ENCODE data around the gene CENPU.
"Not testable (repeated sequence)": the region's sequence is repeated elsewhere in the genome, so short reads cannot be mapped to it uniquely, and the experiment has no call there.

CENPU gene

DNA sequence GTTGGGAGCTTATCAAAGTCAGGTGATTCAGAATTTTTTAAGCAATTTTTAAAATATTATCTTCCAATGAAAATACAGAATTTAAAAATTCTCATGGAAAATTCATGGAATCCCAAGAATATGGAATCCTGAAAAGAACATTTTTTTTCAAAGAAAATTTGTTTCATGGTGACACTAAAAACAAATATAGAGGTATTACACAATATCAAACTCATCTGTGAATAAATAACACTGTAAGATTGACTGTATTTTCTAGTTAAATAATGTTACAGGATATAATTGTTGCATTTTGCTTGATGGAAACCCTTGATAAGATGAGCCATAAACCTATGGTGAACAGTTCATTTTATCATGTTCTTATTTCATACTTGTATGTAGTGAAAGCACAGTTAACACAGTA lies 72.9 kb downstream of the CENPU start:
- DNase-seq, result no peak

DNA sequence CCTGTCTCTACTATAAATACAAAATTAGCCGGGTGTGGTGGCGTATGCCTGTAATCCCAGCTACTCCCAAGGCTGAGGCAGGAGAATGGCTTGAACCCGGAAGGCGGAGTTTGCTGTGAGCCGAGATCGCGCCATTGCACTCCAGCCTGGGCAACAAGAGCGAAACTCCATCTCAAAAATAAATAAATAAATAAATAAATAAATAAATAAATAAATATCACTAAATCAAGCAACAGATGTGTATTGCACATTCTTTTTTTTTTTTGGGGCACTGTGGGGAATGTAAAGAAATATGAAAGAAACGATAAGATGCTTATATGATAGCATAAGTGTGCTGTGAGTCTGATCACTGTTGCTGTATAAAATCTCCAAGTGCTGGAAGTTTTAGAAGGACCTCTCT lies 76.1 kb downstream of the CENPU start:
- not testable (repeated sequence) for DNase-seq

DNA sequence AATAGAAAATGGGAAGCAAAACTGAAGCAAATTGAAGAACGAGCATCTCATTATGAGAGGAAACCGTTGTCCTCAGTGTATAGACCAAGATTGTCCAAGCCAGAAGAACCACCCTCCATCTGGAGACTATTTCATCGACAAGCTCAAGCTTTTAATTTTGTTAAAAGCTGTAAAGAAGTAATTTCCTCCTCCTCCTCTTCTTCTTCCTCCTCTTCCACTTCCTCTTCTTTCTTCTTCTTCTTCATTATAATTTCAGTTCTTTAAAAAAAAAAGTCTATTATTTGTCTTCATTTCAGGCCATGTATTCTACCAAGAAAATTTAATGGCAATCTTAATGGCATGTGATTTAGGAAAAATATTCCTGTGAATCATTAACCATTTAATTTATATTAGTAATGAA lies 76.8 kb downstream of the CENPU start:
- DNase-seq, result no peak

DNA sequence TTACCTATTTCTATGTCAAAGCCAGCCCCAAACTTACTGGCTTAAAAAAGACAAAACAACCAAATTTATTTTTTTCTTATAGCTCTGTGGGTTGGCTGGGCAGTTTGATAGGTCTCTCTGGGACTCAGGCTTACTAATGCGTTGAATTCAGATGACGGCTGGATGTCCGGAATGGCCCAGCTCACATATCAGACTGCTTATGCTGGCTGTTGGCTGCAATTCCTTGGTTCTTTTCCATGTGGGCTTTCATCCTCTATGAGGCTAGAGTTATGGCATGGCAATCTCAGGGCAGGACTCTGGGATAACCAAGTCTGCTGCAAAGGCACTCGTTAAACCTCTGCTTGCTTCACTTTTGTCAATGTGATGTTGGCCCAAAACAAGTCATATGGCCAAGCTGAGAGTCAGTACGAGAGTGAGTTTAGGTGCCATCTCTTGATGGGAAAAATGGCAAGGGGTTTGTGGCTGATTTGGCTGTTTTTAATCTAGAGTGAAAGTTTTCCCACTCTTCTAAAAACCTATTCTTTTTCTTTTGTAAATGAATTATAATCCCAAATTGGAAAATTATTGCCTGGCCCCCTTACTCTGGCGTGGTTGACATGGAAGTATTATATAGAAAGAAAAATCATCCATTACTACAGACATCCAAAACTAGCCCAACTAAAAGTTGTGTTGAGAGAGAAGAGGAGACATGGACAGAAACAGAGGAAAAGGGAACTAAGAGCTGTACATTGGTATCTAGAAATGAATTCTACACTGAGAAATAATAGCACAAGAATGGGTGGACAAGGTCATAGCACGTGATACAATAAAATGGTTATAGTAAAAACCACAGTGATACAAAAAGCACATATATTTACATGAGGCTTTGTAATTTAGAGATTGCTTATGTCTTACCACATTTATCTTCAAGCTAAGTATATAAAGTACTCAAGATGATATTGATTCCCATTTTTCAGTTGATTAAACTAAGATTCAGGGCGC lies 77.7 kb downstream of the CENPU start:
- no peak for DNase-seq

DNA sequence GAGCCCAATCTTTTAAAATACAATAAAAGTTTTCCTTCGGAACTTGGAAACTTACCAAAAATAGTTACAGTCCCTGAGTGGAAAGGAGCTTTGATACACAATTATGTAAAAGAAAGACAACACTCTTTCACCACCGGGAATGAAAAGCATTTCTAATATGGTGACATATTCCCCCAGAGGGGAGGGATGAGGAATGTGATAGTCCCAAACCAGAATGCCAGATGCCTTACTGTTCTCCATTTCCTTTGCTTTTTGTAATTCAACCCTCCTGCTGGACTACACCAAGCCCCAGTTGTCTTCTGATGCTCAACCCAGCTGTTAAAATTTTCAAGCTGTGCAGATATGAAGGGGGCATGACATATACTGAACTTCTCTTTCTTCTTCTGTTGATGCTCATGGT lies 80.2 kb downstream of the CENPU start:
- no peak for DNase-seq

DNA sequence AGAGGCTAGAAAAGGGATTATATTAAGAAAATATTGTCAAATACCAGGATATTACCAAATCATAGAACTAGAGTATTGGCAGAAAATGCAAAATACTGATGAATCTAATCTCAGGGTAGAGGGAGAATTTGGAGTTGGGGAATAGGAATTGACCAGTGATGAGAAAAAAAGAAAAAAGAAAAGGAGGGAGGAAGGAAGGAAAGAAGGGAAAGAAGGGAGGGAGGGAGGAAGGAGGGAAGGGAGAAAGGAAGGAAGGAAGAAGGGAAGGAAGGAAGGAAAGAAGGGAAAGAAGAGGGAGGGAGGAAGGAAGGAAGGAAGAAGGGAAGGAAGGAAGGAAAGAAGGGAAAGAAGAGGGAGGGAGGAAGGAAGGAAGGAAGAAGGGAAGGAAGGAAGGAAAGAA lies 81.2 kb downstream of the CENPU start:
- DNase-seq, result not testable (repeated sequence)

DNA sequence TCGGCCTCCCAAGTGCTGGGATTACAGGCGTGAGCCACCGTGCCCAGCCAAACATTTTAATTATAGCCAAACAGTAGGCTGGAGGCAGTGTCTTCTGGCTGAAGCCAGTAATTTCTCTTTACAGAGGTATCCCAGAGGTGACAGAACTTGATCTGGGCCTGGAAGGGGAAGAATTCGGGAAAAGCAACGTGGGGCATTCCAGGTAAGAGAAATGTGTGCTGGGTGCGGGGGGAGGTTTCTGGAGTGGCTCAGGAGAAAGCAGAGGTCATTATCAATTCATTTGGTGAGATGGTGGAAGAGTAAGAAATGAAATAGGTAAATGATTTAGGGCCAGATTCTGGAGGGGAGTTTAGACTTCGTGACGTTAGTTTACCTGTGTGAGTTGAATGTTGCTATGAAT lies 82.0 kb downstream of the CENPU start:
- no peak for DNase-seq

DNA sequence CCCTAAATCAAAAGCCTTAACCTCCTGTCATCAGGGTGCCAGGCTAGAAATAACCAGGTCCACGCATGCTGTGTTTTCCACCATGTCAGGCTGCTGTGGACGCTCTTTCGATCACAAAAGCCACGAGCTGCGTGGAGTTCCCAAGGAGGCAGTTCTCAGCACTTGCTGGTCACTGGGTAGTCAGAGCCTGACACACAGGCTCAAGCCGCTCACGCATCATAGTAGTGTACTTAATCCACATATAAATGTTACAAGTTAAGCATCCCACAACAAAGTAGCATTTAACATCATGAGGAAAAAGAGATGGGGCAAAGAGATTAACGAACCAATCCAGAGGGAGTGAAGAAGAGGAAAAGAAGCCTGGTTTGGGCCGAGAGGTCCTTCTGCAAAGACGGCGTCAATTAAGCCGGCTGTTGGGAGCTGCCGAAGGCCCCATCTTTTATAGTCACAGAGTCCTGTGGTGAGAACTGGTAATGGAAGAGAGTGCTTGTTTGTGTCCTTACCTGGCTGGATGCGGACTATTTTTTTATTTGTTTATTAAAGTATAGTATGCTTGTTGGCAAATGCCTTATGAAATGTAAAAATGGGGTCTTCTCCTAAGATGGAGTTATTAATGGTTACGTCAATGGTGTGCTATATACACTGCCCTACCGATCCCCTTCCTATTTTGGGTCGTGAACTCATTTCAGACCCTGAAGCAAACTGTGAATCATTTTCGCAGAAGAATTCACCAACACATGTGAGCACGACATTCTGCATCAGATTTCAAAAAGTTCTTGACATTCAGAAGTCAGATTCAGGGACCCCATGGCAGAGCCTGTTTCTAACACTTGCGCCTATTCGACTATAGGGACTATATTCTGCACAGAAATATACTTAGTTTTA lies 83.7 kb downstream of the CENPU start:
- DNase-seq, result peak in 1 of 2 experiments; percentile 49

DNA sequence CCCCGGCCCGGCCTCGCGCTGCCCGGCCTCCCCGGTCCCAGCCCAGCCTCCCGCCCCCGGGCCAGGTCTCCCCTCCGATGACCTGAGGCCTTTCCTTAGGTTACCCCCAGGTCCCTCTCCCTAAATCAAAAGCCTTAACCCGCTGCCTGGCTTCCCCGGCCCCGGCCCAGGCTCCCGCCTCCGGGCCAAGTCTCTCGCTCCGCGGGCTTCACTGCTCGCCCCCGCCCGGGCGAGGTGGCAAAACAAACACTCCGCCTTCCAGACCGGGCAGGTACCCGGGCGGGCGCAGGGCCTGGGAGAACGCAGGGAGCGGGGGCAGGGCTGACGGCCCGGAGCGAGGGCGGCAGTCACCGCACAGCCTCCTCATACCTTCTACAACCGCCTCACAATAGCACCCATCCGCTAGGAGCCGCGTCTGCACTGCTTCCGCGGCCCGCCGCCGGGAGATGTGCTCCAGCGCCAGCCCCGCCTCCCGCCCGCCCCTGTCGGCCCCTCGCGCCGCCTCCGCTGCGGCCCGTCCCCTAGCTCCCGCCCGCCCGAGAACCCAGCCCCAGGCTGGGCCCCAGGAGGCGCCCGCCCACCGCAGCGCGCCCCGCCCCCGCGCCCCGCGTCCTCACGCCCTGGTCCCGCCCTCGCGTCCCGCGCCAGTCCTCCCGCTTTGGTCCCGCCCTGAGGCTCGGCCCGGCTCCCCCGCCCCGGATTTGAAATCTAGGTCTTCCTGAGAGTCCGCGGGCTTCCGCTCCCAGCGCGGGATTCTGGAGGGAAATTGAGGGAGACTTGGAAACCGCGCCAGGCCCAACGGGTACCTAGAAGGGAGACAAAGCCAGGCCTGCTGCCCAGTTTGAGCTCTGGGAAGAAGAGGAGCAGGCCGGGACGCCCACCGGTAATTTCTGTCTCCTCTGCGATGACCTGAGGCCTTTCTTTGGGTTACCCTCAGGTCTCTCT lies 84.6 kb downstream of the CENPU start, which contains the start of the genes CASP3 and PRIMPOL:
CASP3 (minus strand) TSS at position 422 of the 945 bp plus-strand sequence. CDS start 10,994 bp downstream, outside the sequence.
PRIMPOL (plus strand) TSS at position 713 of the 945 bp plus-strand sequence. CDS start 7,403 bp downstream, outside the sequence.
- DNase-seq, result peak; percentile 75 to 96

DNA sequence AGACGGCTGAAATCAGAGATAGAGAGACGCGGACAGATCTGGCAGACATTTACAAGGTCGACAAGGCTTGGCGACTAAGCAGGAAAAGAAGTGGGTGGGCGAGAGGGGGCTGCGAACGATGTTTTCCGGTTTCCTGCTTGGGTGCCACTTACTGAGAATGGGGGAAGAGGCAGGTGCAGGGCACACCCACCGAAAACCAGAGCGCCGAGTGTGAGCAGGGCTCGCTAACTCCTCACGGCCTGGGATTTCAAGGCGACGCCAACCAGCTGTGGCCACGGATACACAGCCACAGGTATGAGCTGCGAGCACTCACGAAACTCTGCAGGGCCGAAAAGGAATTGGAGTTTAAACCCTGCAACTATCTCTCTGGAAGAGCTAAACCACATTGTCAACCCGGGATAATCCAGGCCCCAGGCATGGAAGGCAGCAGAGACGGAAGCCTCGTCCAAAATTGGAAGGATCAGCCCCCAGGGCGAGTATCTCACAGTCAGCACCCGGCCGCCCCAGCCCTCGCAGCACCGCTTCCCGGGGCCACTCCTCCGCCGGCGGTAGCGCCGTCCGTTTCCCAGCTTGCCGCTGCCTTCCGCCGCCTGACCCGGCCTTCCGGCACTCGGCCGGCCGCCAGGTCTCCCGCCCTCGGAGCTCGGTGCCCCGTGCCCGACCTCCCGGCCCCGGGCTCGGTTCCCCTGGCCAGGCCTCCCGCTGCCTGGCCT lies 85.4 kb downstream of the CENPU start:
- DNase-seq, result peak; percentile 18 to 60

DNA sequence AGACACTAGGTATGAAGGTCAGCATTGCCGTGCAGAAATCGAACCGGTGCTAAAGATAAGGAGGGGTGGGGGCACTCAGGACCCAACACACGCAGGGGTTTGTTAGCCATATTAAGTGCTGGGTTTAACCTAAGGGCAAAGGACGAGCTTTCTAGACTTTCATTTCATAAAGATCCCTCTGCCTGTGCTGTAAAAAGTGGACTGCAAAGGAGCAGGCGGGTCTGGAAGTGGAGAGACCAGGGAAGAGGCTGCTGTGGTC lies 85.9 kb downstream of the CENPU start:
- peak in 1 of 2 experiments; percentile 32 for DNase-seq

DNA sequence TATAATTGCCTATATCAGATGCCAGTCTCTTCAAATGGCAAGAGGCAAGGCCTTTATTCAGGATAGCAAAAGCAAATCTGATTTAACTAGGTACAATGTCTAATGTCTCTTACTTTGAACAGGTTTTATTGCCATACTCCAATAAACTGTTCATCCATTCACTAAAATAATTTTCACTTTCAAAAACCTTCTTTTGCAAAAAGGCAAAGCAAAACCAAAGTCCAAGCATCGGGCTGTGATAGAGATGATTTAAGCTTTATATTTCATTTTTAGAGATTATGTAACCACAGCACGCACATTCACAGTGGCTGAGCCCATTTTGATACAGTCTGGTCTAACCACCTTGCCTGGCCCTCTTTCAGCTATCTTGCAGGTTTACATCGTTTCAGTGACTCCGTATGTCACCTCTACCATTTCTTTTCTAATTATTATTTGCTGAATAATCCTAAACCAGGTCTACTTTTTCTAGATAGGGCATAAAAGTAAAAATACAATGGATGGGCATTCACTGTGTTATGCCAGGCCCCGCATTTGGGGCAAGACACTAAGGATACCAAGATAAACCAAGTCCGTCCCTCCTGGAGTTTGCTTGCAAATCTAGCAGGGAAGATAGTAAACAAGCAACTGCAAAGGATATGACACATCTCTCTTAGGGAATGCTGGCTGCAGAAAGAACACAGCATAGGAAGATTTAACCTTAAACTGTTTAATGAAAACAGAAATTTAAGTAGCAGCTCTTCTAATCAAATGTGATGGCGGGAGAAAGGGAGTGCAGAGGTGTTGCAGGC lies 86.4 kb downstream of the CENPU start:
- no peak for DNase-seq

DNA sequence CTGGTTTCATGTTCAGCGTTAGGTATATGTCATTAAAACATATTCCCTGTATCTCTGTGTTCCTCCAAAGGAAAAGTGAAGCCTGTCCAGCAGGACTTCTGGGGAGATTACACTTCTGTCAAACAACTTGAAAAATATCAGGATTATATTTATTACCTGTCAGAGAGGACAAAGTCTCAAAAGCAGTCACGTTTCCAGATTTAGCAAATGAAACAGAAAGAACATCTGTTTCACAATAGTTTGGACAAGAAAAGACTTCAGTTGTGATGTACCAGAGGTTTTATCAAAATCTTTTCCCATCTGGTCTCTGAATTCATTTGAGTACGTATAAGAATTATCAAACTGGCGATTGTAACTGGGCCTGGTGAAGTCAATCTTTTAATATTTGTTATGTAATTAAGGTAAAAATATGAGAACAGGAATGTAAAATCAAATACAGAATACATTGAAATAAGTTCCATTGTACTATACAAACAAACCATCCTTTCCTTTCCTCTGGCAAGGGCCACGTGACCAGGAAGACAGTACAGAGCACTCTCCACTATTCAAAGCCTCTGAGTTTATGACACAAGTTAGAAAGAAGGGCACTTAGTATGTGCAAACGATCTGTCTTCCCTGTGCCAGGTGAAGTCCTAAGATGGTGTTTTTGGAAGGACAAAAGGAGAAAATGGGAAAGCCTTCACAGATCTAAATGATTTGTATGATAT lies 87.8 kb downstream of the CENPU start:
- peak in 1 of 2 experiments; percentile 38 for DNase-seq

DNA sequence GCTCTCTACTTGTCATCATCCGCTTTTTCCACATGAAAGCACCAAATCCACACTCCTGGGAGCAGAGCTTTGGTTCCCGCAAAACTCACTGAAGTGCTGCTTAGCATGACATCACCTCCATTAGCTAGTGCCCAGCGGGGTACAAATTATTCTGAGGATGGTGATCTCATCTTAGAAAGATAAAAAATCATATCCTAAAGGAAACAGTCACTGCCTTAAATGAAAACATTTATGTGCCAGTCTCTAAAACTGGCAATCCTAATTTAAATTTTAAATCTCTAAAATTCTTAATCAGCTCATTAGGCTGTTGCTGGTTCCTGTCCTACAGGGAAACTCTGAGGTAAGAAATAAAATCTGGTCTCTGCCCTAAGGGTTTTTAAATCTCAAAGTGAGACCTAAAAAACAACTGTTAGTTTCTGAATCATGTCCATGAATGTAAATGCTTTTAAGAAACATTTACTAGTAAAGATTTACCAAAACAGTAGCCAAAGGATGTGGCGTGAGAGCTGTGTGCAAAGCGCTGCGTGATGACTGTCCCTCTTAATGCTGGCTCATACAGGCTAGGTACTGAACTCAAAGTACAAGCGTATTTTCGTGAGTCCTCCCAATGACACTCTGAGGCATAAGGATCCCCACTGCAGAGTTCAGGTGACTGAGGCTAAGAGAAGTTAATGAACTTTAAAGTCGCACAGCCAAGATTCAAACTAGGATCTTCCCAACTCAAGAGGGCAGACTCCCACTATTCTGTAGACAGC lies 89.2 kb downstream of the CENPU start:
- no peak for DNase-seq
